HG02943 (cell line): ENCODE results near the gene LMF2.
"Not testable (repeated sequence)": the region's sequence is repeated elsewhere in the genome, so short reads cannot be mapped to it uniquely, and the experiment has no call there.

ENCODE experiments used
- ATAC-seq: cut with Tn5 transposase; IDR thresholded peaks from one replicate; pipeline ENCODE4 v1.9.1; 2021; ENCODE audit warnings: mild to moderate bottlenecking, low read depth, moderate library complexity; ENCODE audit not compliant: unreplicated experiment

LMF2 gene

GRCh38 chr22:50535113-50535512 is 27.6 kb upstream of the LMF2 start:
- ATAC-seq, result no peak

- ATAC-seq, result not testable (repeated sequence)
These were observed 26.6 kb upstream of the LMF2 start for GRCh38 chr22:50533856-50534711.

GRCh38 chr22:50532824-50533796 is 25.6 kb upstream of the LMF2 start:
- no peak for ATAC-seq

- no peak for ATAC-seq
These were observed 24.6 kb upstream of the LMF2 start for GRCh38 chr22:50531962-50532674.

- no peak for ATAC-seq
These were observed 24.1 kb upstream of the LMF2 start for GRCh38 chr22:50531546-50531961.

GRCh38 chr22:50530877-50531545 is 23.5 kb upstream of the LMF2 start:
- ATAC-seq, result no peak

- no peak for ATAC-seq
These were observed 23.0 kb upstream of the LMF2 start for GRCh38 chr22:50530580-50530876.

GRCh38 chr22:50529897-50530579 is 22.5 kb upstream of the LMF2 start, which contains the start of gene TYMP:
Gene TYMP (minus strand): TSS chr22:50530012. CDS start chr22:50529709, 303 bp downstream.
- no peak for ATAC-seq

- no peak for ATAC-seq
These were observed 22.0 kb upstream of the LMF2 start for GRCh38 chr22:50529416-50529896.

GRCh38 chr22:50528682-50529415 is 21.3 kb upstream of the LMF2 start:
- no peak for ATAC-seq

- no peak for ATAC-seq
These were observed 20.6 kb upstream of the LMF2 start for GRCh38 chr22:50527921-50528681.

- no peak for ATAC-seq
These were observed 19.6 kb upstream of the LMF2 start for GRCh38 chr22:50526834-50527801.

GRCh38 chr22:50526108-50526833 is 18.8 kb upstream of the LMF2 start:
- ATAC-seq, result peak; percentile 33

GRCh38 chr22:50525858-50526107 is 18.3 kb upstream of the LMF2 start:
- ATAC-seq, result peak; percentile 20

GRCh38 chr22:50525104-50525857 is 17.8 kb upstream of the LMF2 start, which contains the start of gene SCO2:
Gene SCO2 (minus strand): TSS chr22:50525598. CDS start chr22:50524411, 1,187 bp downstream.
- ATAC-seq, result peak; percentile 34

GRCh38 chr22:50524676-50525103 is 17.2 kb upstream of the LMF2 start:
- no peak for ATAC-seq
